Esophagus mucosa (tissue), 1 donor: ENCODE measurements around the gene UBTD1. TPM values are rescaled to one million over a fixed set of nuclear protein-coding genes. Genes with fewer than 3 reads are reported as not detected.

Experiments
- total RNA-seq: library from RNA; stranded (reverse); gene quantifications from one replicate; pipeline ENCODE4 v1.2.4, GENCODE V29; 2023
- donor health status: DM: yes; HTN: yes; CAD: no.

The UBTD1 gene
- total RNA-seq, 1 donor from 2014 or later: 5.1 TPM

Other genes with a start within 250 kb of the UBTD1 start
- 10.1 TPM for gene ARHGAP19, start 206.3 kb upstream of the UBTD1 start, total RNA-seq
- 1.6 TPM for gene FRAT1, start 179.7 kb upstream of the UBTD1 start, total RNA-seq
- 8.4 TPM for gene FRAT2, start 164.2 kb upstream of the UBTD1 start, total RNA-seq
- gene RRP12, start 97.6 kb upstream of the UBTD1 start, total RNA-seq: 25.8 TPM
- gene PGAM1, start 72.7 kb upstream of the UBTD1 start, total RNA-seq: 324 TPM
- 30.8 TPM for gene EXOSC1, start 52.9 kb upstream of the UBTD1 start, total RNA-seq
- 23.0 TPM for gene ZDHHC16, start 52.7 kb upstream of the UBTD1 start, total RNA-seq
- gene MMS19, start 502 bp upstream of the UBTD1 start, total RNA-seq: 44.0 TPM
- 0.56 TPM for gene ANKRD2, start 73.9 kb downstream of the UBTD1 start, total RNA-seq
- 1.7 TPM for gene HOGA1, start 85.5 kb downstream of the UBTD1 start, total RNA-seq
- gene C10orf62, start 90.8 kb downstream of the UBTD1 start, total RNA-seq: 0.16 TPM
- 1.9 TPM for gene MORN4, start 134.6 kb downstream of the UBTD1 start, total RNA-seq
- 13.0 TPM for gene PI4K2A, start 141.7 kb downstream of the UBTD1 start, total RNA-seq
- gene AVPI1, start 188.3 kb downstream of the UBTD1 start, total RNA-seq: 6.8 TPM
- 12.1 TPM for gene MARVELD1, start 214.8 kb downstream of the UBTD1 start, total RNA-seq
- 10.7 TPM for gene ZFYVE27, start 238.2 kb downstream of the UBTD1 start, total RNA-seq